ENCODE results near the gene SNAPC4. TPM values are rescaled to one million over a fixed set of nuclear protein-coding genes. Genes with fewer than 3 reads are reported as not detected.
"Not testable (repeated sequence)": the region's sequence is repeated elsewhere in the genome, so short reads cannot be mapped to it uniquely, and the experiment has no call there.

SNAPC4 gene
- total RNA-seq, 2 experiments from 2014 or later: 25.2 to 28.0 TPM

GRCh38 chr9:136437430-136437829 lies 37.5 kb upstream of the SNAPC4 start:
- peaks cover 1% of the 10 kb centered on the region for H3K36me3 Mint-ChIP-seq
- H3K27ac Mint-ChIP-seq: no peak overlapping the region
- no peaks in the 10 kb centered on the region for H3K27me3 Mint-ChIP-seq
- DNase-seq: no peak
- H3K9me3 Mint-ChIP-seq: no peaks in the 10 kb centered on the region
- peaks cover 22% of the 10 kb centered on the region for H3K4me1 Mint-ChIP-seq
- peak overlapping the region; percentile 81 for H3K4me3 Mint-ChIP-seq

GRCh38 chr9:136436055-136436634 lies 36.2 kb upstream of the SNAPC4 start:
- no peak overlapping the region for H3K4me3 Mint-ChIP-seq
- no peaks in the 10 kb centered on the region for H3K27me3 Mint-ChIP-seq
- H3K4me1 Mint-ChIP-seq: peaks cover 20% of the 10 kb centered on the region

GRCh38 chr9:136434580-136435169 lies 34.7 kb upstream of the SNAPC4 start:
- peaks cover 20% of the 10 kb centered on the region for H3K4me1 Mint-ChIP-seq
- no peak overlapping the region for H3K27ac Mint-ChIP-seq
- no peak overlapping the region for H3K4me3 Mint-ChIP-seq
- peaks cover 1% of the 10 kb centered on the region for H3K36me3 Mint-ChIP-seq
- no peaks in the 10 kb centered on the region for H3K9me3 Mint-ChIP-seq
- no peak for DNase-seq
- no peaks in the 10 kb centered on the region for H3K27me3 Mint-ChIP-seq

More at GRCh38 chr9:136436055-136436634, 36.2 kb upstream of the SNAPC4 start:
- Mint-ChIP-seq H3K27ac (no peak overlapping the region), H3K36me3 (peaks cover 1% of the 10 kb centered on the region), H3K9me3 (no peaks in the 10 kb centered on the region)
- no peak for DNase-seq

- Mint-ChIP-seq H3K27ac (no peak overlapping the region), H3K36me3 (peaks cover 1% of the 10 kb centered on the region), H3K9me3 (no peaks in the 10 kb centered on the region), H3K4me1 (peaks cover 20% of the 10 kb centered on the region), H3K4me3 (no peak overlapping the region), H3K27me3 (no peaks in the 10 kb centered on the region)
- no peak for DNase-seq
These were observed 34.0 kb upstream of the SNAPC4 start for GRCh38 chr9:136433849-136434579.

GRCh38 chr9:136433043-136433715 lies 33.2 kb upstream of the SNAPC4 start:
- Mint-ChIP-seq H3K36me3 (peaks cover 2% of the 10 kb centered on the region), H3K4me3 (no peak overlapping the region), H3K27ac (no peak overlapping the region), H3K9me3 (no peaks in the 10 kb centered on the region), H3K27me3 (no peaks in the 10 kb centered on the region), H3K4me1 (peaks cover 18% of the 10 kb centered on the region)
- no peak for DNase-seq

GRCh38 chr9:136432591-136432990 lies 32.6 kb upstream of the SNAPC4 start:
- Mint-ChIP-seq H3K9me3 (no peaks in the 10 kb centered on the region), H3K36me3 (peaks cover 3% of the 10 kb centered on the region), H3K27me3 (no peaks in the 10 kb centered on the region), H3K27ac (no peak overlapping the region), H3K4me3 (no peak overlapping the region), H3K4me1 (peaks cover 13% of the 10 kb centered on the region)
- no peak for DNase-seq

GRCh38 chr9:136431782-136432350 lies 31.9 kb upstream of the SNAPC4 start:
- H3K4me3 Mint-ChIP-seq: no peak overlapping the region
- H3K4me1 Mint-ChIP-seq: peaks cover 6% of the 10 kb centered on the region
- no peak for DNase-seq
- H3K36me3 Mint-ChIP-seq: peaks cover 2% of the 10 kb centered on the region
- H3K27me3 Mint-ChIP-seq: no peaks in the 10 kb centered on the region
- H3K9me3 Mint-ChIP-seq: no peaks in the 10 kb centered on the region
- no peak overlapping the region for H3K27ac Mint-ChIP-seq

GRCh38 chr9:136430588-136431234 lies 30.7 kb upstream of the SNAPC4 start:
- Mint-ChIP-seq H3K4me3 (no peak overlapping the region), H3K27me3 (no peaks in the 10 kb centered on the region), H3K4me1 (no peaks in the 10 kb centered on the region), H3K9me3 (no peaks in the 10 kb centered on the region), H3K36me3 (peaks cover 2% of the 10 kb centered on the region), H3K27ac (no peak overlapping the region)
- DNase-seq: no peak

GRCh38 chr9:136429683-136430491 lies 29.9 kb upstream of the SNAPC4 start:
- DNase-seq: no peak
- Mint-ChIP-seq H3K36me3 (peaks cover 4% of the 10 kb centered on the region), H3K27me3 (no peaks in the 10 kb centered on the region), H3K4me1 (no peaks in the 10 kb centered on the region), H3K4me3 (no peak overlapping the region), H3K27ac (no peak overlapping the region), H3K9me3 (no peaks in the 10 kb centered on the region)

GRCh38 chr9:136429075-136429628 lies 29.2 kb upstream of the SNAPC4 start:
- Mint-ChIP-seq H3K4me3 (no peak overlapping the region), H3K9me3 (no peaks in the 10 kb centered on the region), H3K4me1 (no peaks in the 10 kb centered on the region), H3K36me3 (peaks cover 6% of the 10 kb centered on the region), H3K27ac (no peak overlapping the region), H3K27me3 (no peaks in the 10 kb centered on the region)
- no peak for DNase-seq

- Mint-ChIP-seq H3K27me3 (no peaks in the 10 kb centered on the region), H3K4me1 (no peaks in the 10 kb centered on the region), H3K4me3 (no peak overlapping the region), H3K27ac (no peak overlapping the region), H3K36me3 (peaks cover 9% of the 10 kb centered on the region), H3K9me3 (no peaks in the 10 kb centered on the region)
- DNase-seq: no peak
These were observed 26.8 kb upstream of the SNAPC4 start for GRCh38 chr9:136426787-136427186.

- H3K27ac Mint-ChIP-seq: peak overlapping the region; percentile 39
- H3K4me3 Mint-ChIP-seq, H3K9me3 Mint-ChIP-seq, DNase-seq, H3K27me3 Mint-ChIP-seq, H3K4me1 Mint-ChIP-seq: not testable (repeated sequence)
- H3K36me3 Mint-ChIP-seq: peaks cover 13% of the 10 kb centered on the region
These were observed 25.4 kb upstream of the SNAPC4 start for GRCh38 chr9:136425367-136425766.

- no peak for DNase-seq
- Mint-ChIP-seq H3K9me3 (no peaks in the 10 kb centered on the region), H3K27me3 (no peaks in the 10 kb centered on the region), H3K4me3 (no peak overlapping the region), H3K27ac (peak overlapping the region; percentile 39), H3K36me3 (peaks cover 13% of the 10 kb centered on the region), H3K4me1 (no peaks in the 10 kb centered on the region)
These were observed 24.9 kb upstream of the SNAPC4 start for GRCh38 chr9:136424750-136425362.

Data from activated naive CD8-positive, alpha-beta T cell treated with anti-CD3 and anti-CD28 coated beads for 36 hours (primary cell).